WTC11 (cell line): Measurements from ENCODE around the gene MOSPD3. TPM values are rescaled to one million over a fixed set of nuclear protein-coding genes. Genes with fewer than 3 reads are reported as not detected.
"Not testable (repeated sequence)": the region's sequence is repeated elsewhere in the genome, so short reads cannot be mapped to it uniquely, and the experiment has no call there.

ENCODE experiments used
- ATAC-seq: fragments of 200-7000 bp; cut with Tn5 transposase; 2 replicates; pipeline ENCODE4 v1.10.0; 2021; ENCODE audit warnings: mild to moderate bottlenecking, moderate library complexity
- CTCF ChIA-PET: fragments of 300-600 bp; sonication (Branson Sonifier 250); formaldehyde crosslinking; loops from one replicate; lab custom pipeline; 2021; ENCODE audit warnings: antibody characterized with exemption; lab: Charles Lee
- POLR2A ChIA-PET: fragments of 350-600 bp; sonication (Branson Sonifier 250); formaldehyde crosslinking; loops from one replicate; lab custom pipeline; 2021; ENCODE audit warnings: antibody characterized with exemption; lab: Charles Lee
- DNase-seq: peaks from one replicate; pipeline ENCODE4 v3.0.0; 2021; ENCODE audit warnings: low spot score
- H3K27ac Mint-ChIP-seq: 2 replicates; pipeline ENCODE4 v1.8.0; 2021; ENCODE audit warnings: mixed read lengths
- H3K27me3 Mint-ChIP-seq: 2 replicates; pipeline ENCODE4 v1.8.0; 2021; ENCODE audit warnings: low read depth, mild to moderate bottlenecking, moderate library complexity, mixed read lengths
- H3K36me3 Mint-ChIP-seq: 2 replicates; pipeline ENCODE4 v1.8.0; 2021; ENCODE audit warnings: mixed read lengths
- H3K4me1 Mint-ChIP-seq: 2 replicates; pipeline ENCODE4 v1.8.0; 2022; ENCODE audit warnings: mixed read lengths
- H3K4me3 Mint-ChIP-seq: 2 replicates; pipeline ENCODE4 v1.8.0; 2021; ENCODE audit warnings: mild to moderate bottlenecking, moderate library complexity, mixed read lengths
- H3K9me3 Mint-ChIP-seq: 2 replicates; pipeline ENCODE4 v1.8.0; 2021; ENCODE audit warnings: mixed read lengths
- ARID4B ChIP-seq: sonication (generic); formaldehyde crosslinking; IDR thresholded peaks from 2 replicates; pipeline ENCODE4 v1.8.0; 2023; ENCODE audit warnings: missing genetic modification reagents, mild to moderate bottlenecking, borderline replicate concordance
- CREM ChIP-seq: sonication (generic); formaldehyde crosslinking; IDR thresholded peaks from 2 replicates; pipeline ENCODE4 v1.8.1; 2022; ENCODE audit warnings: mild to moderate bottlenecking, missing genetic modification reagents, moderate library complexity
- E2F1 ChIP-seq: sonication (generic); formaldehyde crosslinking; IDR thresholded peaks from 2 replicates; pipeline ENCODE4 v1.8.0; 2022; ENCODE audit warnings: mild to moderate bottlenecking, missing genetic modification reagents
- EMX1 ChIP-seq: fragments of 250-450 bp; sonication (Bioruptor Pico); IDR thresholded peaks from 2 replicates; pipeline ENCODE4 v1.8.0; 2021; ENCODE audit warnings: mild to moderate bottlenecking
- ESRRA ChIP-seq: sonication (generic); formaldehyde crosslinking; IDR thresholded peaks from 2 replicates; pipeline ENCODE4 v1.8.1; 2022; ENCODE audit warnings: mild to moderate bottlenecking, missing genetic modification reagents, borderline replicate concordance
- FOXJ3 ChIP-seq: sonication (generic); formaldehyde crosslinking; IDR thresholded peaks from 2 replicates; pipeline ENCODE4 v1.9.0; 2021; ENCODE audit warnings: missing genetic modification reagents, mild to moderate bottlenecking, borderline replicate concordance
- FOXK1 ChIP-seq: sonication (generic); formaldehyde crosslinking; IDR thresholded peaks from 2 replicates; pipeline ENCODE4 v1.8.0; 2022; ENCODE audit warnings: mild to moderate bottlenecking, moderate library complexity, missing genetic modification reagents
- FOXP4 ChIP-seq: sonication (generic); formaldehyde crosslinking; IDR thresholded peaks from 2 replicates; pipeline ENCODE4 v1.8.0; 2022; ENCODE audit warnings: mild to moderate bottlenecking, missing genetic modification reagents
- MXD4 ChIP-seq: fragments of 250-450 bp; sonication (Bioruptor Pico); IDR thresholded peaks from 2 replicates; pipeline ENCODE4 v1.8.0; 2021; ENCODE audit warnings: mild to moderate bottlenecking, moderate library complexity, borderline replicate concordance
- NFE2L1 ChIP-seq: sonication (generic); formaldehyde crosslinking; IDR thresholded peaks from 2 replicates; pipeline ENCODE4 v1.8.1; 2023; ENCODE audit warnings: missing genetic modification reagents
- PREB ChIP-seq: sonication (generic); formaldehyde crosslinking; IDR thresholded peaks from 2 replicates; pipeline ENCODE4 v1.8.1; 2022; ENCODE audit warnings: mild to moderate bottlenecking, missing genetic modification reagents, moderate library complexity, borderline replicate concordance
- TEAD4 ChIP-seq: sonication (generic); formaldehyde crosslinking; IDR thresholded peaks from 2 replicates; pipeline ENCODE4 v1.8.0; 2022; ENCODE audit warnings: mild to moderate bottlenecking, missing genetic modification reagents
- USF2 ChIP-seq: sonication (generic); formaldehyde crosslinking; IDR thresholded peaks from 2 replicates; pipeline ENCODE4 v1.8.1; 2023; ENCODE audit warnings: mild to moderate bottlenecking, missing genetic modification reagents, moderate library complexity
- ZNF138 ChIP-seq: sonication (generic); formaldehyde crosslinking; conservative IDR thresholded peaks from 2 replicates; pipeline ENCODE4 v1.8.1; 2022; ENCODE audit warnings: mild to moderate bottlenecking, moderate library complexity, missing genetic modification reagents
- total RNA-seq: library from RNA; stranded (reverse); gene quantifications from 3 replicates; pipeline ENCODE4 v1.2.3, GENCODE V29; 2021

The MOSPD3 gene
- total RNA-seq, 1 experiment from 2014 or later: 21.9 TPM

GRCh38 chr7:100655908-100656674, 43.8 kb downstream of the MOSPD3 start, which contains the start of gene ACTL6B (continued):
- TF ChIP-seq ZNF138 (CRISPR knock-in tag) (peak; percentile 83; the same call in 1 of the 2 replicates), FOXK1 (CRISPR knock-in tag) (peak; percentile 86), MXD4 (CRISPR knock-in tag) (no peak), NFE2L1 (peak; percentile 81), TEAD4 (CRISPR knock-in tag) (peak; percentile 90), EMX1 (no peak), CREM (CRISPR knock-in tag) (peak; percentile 64; the same call in 1 of the 2 replicates), PREB (CRISPR knock-in tag) (peak; percentile 57; the same call in 1 of the 2 replicates), E2F1 (CRISPR knock-in tag) (peak; percentile 93), FOXJ3 (CRISPR knock-in tag) (0 out of 2 replicates have a peak, but pooled peaks have one; percentile 74), ESRRA (peak; percentile 93), USF2 (CRISPR knock-in tag) (peak; percentile 56), FOXP4 (CRISPR knock-in tag) (peak; percentile 98), ARID4B (peak; percentile 98)

GRCh38 chr7:100662194-100662776, 49.9 kb downstream of the MOSPD3 start:
- peaks cover 47% of the 10 kb centered on the region for H3K27me3 Mint-ChIP-seq
- H3K36me3 Mint-ChIP-seq, H3K9me3 Mint-ChIP-seq, DNase-seq, H3K4me3 Mint-ChIP-seq, H3K4me1 Mint-ChIP-seq, H3K27ac Mint-ChIP-seq, ATAC-seq: not testable (repeated sequence)
- CTCF ChIA-PET: interaction anchor here (0.6 to 1.8 kb wide), 7 partner anchors 28 to 103 kb away, joined by 3 to 6 read pairs (median 3); partner anchors contain the start of gene POP7
- POLR2A ChIA-PET: interaction anchor here (0.7 kb wide), 1 partner anchor 10 kb away, joined by 3 read pairs; no protein-coding TSS in a partner anchor

Other genes starting within 250 kb of the MOSPD3 start
- 1.8 to 3.2 TPM (median 3.0 TPM) in 3 replicates for gene PILRA, start 239.1 kb upstream of the MOSPD3 start, total RNA-seq
- gene ZCWPW1, start 183.8 kb upstream of the MOSPD3 start, total RNA-seq: 1.4 to 1.5 TPM (median 1.4 TPM) in 3 replicates
- gene MEPCE, start 182.7 kb upstream of the MOSPD3 start, total RNA-seq: 41.9 to 49.6 TPM (median 47.7 TPM) in 3 replicates
- gene PPP1R35, start 176.0 kb upstream of the MOSPD3 start, total RNA-seq: 85.9 to 90.8 TPM (median 88.3 TPM) in 3 replicates
- 0.33 to 0.48 TPM (median 0.39 TPM) in 3 replicates for gene SPACDR, start 148.3 kb upstream of the MOSPD3 start, total RNA-seq
- 27.5 to 34.5 TPM (median 29.7 TPM) in 3 replicates for gene TSC22D4, start 133.3 kb upstream of the MOSPD3 start, total RNA-seq
- 6.2 to 7.6 TPM (median 6.7 TPM) in 3 replicates for gene NYAP1, start 128.6 kb upstream of the MOSPD3 start, total RNA-seq
- gene AGFG2, start 73.3 kb upstream of the MOSPD3 start, total RNA-seq: 6.4 to 7.4 TPM (median 7.4 TPM) in 3 replicates
- 9.3 to 11.7 TPM (median 9.7 TPM) in 3 replicates for gene SAP25, start 38.6 kb upstream of the MOSPD3 start, total RNA-seq
- gene LRCH4, start 26.4 kb upstream of the MOSPD3 start, total RNA-seq: 52.0 to 59.6 TPM (median 56.7 TPM) in 3 replicates
- 0.70 to 1.3 TPM (median 0.94 TPM) in 3 replicates for gene FBXO24, start 26.2 kb upstream of the MOSPD3 start, total RNA-seq
- gene PCOLCE, start 10.2 kb upstream of the MOSPD3 start, total RNA-seq: 53.5 to 74.8 TPM (median 70.4 TPM) in 3 replicates
- 5.7 to 7.1 TPM (median 5.8 TPM) in 3 replicates for gene TFR2, start 29.0 kb downstream of the MOSPD3 start, total RNA-seq
- gene ACTL6B, start 43.9 kb downstream of the MOSPD3 start, total RNA-seq: 0.96 to 1.3 TPM (median 0.99 TPM) in 3 replicates
- 182 to 194 TPM (median 184 TPM) in 3 replicates for gene GNB2, start 61.2 kb downstream of the MOSPD3 start, total RNA-seq
- gene GIGYF1, start 81.7 kb downstream of the MOSPD3 start, total RNA-seq: 116 to 130 TPM (median 123 TPM) in 3 replicates
- 71.9 to 79.2 TPM (median 78.1 TPM) in 3 replicates for gene POP7, start 93.6 kb downstream of the MOSPD3 start, total RNA-seq
- 0.63 to 0.76 TPM (median 0.66 TPM) in 3 replicates for gene EPO, start 107.9 kb downstream of the MOSPD3 start, total RNA-seq
- 0.02 to 0.07 TPM (median 0.02 TPM) in 3 replicates for gene ZAN, start 121.1 kb downstream of the MOSPD3 start, total RNA-seq
- gene EPHB4, start 215.0 kb downstream of the MOSPD3 start, total RNA-seq: 99.7 to 120 TPM (median 104 TPM) in 3 replicates
- 32.6 to 39.3 TPM (median 34.1 TPM) in 3 replicates for gene SLC12A9, start 240.2 kb downstream of the MOSPD3 start, total RNA-seq